ENCODE measurements around the gene LAMC3.

DNA sequence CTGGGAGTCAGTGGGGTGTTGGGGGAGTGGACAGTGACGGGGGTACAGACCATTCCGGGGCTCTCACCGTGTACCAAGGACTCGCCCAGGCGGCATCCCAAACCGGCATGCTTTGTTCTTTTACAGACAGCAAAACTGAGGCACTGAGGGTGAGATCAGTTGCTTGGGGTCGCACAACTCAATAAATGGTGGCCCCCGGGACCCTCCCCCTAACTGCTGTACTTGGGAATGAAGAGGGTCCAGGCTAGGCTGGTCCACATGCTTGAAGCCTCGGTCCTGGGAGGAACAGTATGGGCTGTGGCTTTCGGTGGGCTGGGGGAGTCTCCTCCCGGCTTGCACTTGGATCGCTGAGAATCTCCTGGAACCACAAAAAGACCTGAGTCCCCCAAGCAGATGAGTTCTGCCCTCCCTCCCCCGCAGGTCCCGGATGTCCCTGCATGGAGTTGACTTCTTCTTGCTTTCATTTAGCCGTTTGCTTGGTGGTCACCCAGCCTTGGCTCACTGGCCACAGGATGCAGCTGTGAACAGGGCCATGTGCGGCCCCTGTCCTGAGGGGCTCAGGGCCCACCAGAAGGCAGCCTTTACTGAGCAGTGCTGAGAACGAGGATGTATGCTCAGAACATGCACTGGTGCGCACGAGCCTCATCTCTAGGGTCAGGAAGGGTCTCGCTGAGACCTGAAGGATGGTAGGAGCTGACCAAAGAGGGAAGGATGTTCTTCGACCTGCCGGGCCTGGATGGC, 4.2 kb downstream of the LAMC3 start:
- TF ChIP-seq POLR2A (IDR thresholded peaks at IDR 0.05) (no peak), CTCF (IDR thresholded peaks at IDR 0.05) (no peak), POLR2AphosphoS5 (IDR thresholded peaks at IDR 0.05) (no peak)
